WTC11 (cell line): ENCODE data around the gene CELSR1. TPM values are rescaled to one million over a fixed set of nuclear protein-coding genes. Genes with fewer than 3 reads are reported as not detected.

Source experiments
- ATAC-seq: fragments of 200-7000 bp; cut with Tn5 transposase; 2 replicates; pipeline ENCODE4 v1.10.0; 2021; ENCODE audit warnings: mild to moderate bottlenecking, moderate library complexity
- CTCF ChIA-PET: fragments of 300-600 bp; sonication (Branson Sonifier 250); formaldehyde crosslinking; loops from one replicate; lab custom pipeline; 2021; ENCODE audit warnings: antibody characterized with exemption; lab: Charles Lee
- POLR2A ChIA-PET: fragments of 350-600 bp; sonication (Branson Sonifier 250); formaldehyde crosslinking; loops from one replicate; lab custom pipeline; 2021; ENCODE audit warnings: antibody characterized with exemption; lab: Charles Lee
- DNase-seq: peaks from one replicate; pipeline ENCODE4 v3.0.0; 2021; ENCODE audit warnings: low spot score
- H3K27ac Mint-ChIP-seq: 2 replicates; pipeline ENCODE4 v1.8.0; 2021; ENCODE audit warnings: mixed read lengths
- H3K27me3 Mint-ChIP-seq: 2 replicates; pipeline ENCODE4 v1.8.0; 2021; ENCODE audit warnings: low read depth, mild to moderate bottlenecking, moderate library complexity, mixed read lengths
- H3K36me3 Mint-ChIP-seq: 2 replicates; pipeline ENCODE4 v1.8.0; 2021; ENCODE audit warnings: mixed read lengths
- H3K4me1 Mint-ChIP-seq: 2 replicates; pipeline ENCODE4 v1.8.0; 2022; ENCODE audit warnings: mixed read lengths
- H3K4me3 Mint-ChIP-seq: 2 replicates; pipeline ENCODE4 v1.8.0; 2021; ENCODE audit warnings: mild to moderate bottlenecking, moderate library complexity, mixed read lengths
- H3K9me3 Mint-ChIP-seq: 2 replicates; pipeline ENCODE4 v1.8.0; 2021; ENCODE audit warnings: mixed read lengths
- AR ChIP-seq: fragments of 250-450 bp; sonication (Bioruptor Pico); IDR thresholded peaks from 2 replicates; pipeline ENCODE4 v1.9.0; 2021; ENCODE audit warnings: mild to moderate bottlenecking
- EMX1 ChIP-seq: fragments of 250-450 bp; sonication (Bioruptor Pico); IDR thresholded peaks from 2 replicates; pipeline ENCODE4 v1.8.0; 2021; ENCODE audit warnings: mild to moderate bottlenecking
- FOXP1 ChIP-seq: sonication (generic); formaldehyde crosslinking; IDR thresholded peaks from 2 replicates; pipeline ENCODE4 v1.8.0; 2022; ENCODE audit warnings: missing genetic modification reagents, mild to moderate bottlenecking, moderate library complexity, borderline replicate concordance
- GRHL2 ChIP-seq: fragments of 250-450 bp; sonication (Bioruptor Pico); IDR thresholded peaks from 2 replicates; pipeline ENCODE4 v1.8.0; 2022; ENCODE audit warnings: mild to moderate bottlenecking, moderate library complexity; ENCODE audit not compliant: insufficient replicate concordance, severe bottlenecking
- GTF2I ChIP-seq: fragments of 250-450 bp; sonication (Bioruptor Pico); conservative IDR thresholded peaks from 2 replicates; pipeline ENCODE4 v1.4.0; 2021; ENCODE audit warnings: mild to moderate bottlenecking
- HMGA2 ChIP-seq: fragments of 250-450 bp; sonication (Bioruptor Pico); IDR thresholded peaks from 2 replicates; pipeline ENCODE4 v1.4.0; 2021; ENCODE audit warnings: mild to moderate bottlenecking, moderate library complexity
- NR3C1 ChIP-seq: sonication (generic); formaldehyde crosslinking; conservative IDR thresholded peaks from 2 replicates; pipeline ENCODE4 v1.8.1; 2023; ENCODE audit warnings: low read depth, mild to moderate bottlenecking, missing genetic modification reagents
- RORB ChIP-seq: fragments of 250-450 bp; sonication (Bioruptor Pico); IDR thresholded peaks from 2 replicates; pipeline ENCODE4 v1.9.0; 2021; ENCODE audit warnings: mild to moderate bottlenecking
- SMAD3 ChIP-seq: sonication (generic); formaldehyde crosslinking; IDR thresholded peaks from 2 replicates; pipeline ENCODE4 v1.8.0; 2022; ENCODE audit warnings: missing genetic modification reagents, mild to moderate bottlenecking, borderline replicate concordance
- SOX15 ChIP-seq: fragments of 250-450 bp; sonication (Bioruptor Pico); IDR thresholded peaks from 2 replicates; pipeline ENCODE4 v1.9.0; 2021; ENCODE audit warnings: mild to moderate bottlenecking
- ZNF138 ChIP-seq: sonication (generic); formaldehyde crosslinking; conservative IDR thresholded peaks from 2 replicates; pipeline ENCODE4 v1.8.1; 2022; ENCODE audit warnings: mild to moderate bottlenecking, moderate library complexity, missing genetic modification reagents
- ZNF317 ChIP-seq: sonication (generic); formaldehyde crosslinking; IDR thresholded peaks from 2 replicates; pipeline ENCODE4 v1.8.1; 2023; ENCODE audit warnings: low read depth, mild to moderate bottlenecking, moderate library complexity, missing genetic modification reagents, borderline replicate concordance
- ZNF671 ChIP-seq: fragments of 250-450 bp; sonication (Bioruptor Pico); IDR thresholded peaks from 2 replicates; pipeline ENCODE4 v1.8.0; 2021; ENCODE audit warnings: mild to moderate bottlenecking
- total RNA-seq: library from RNA; stranded (reverse); gene quantifications from 3 replicates; pipeline ENCODE4 v1.2.3, GENCODE V29; 2021
- TF ChIP-seq, protein P1 (sequence below): sonication (generic); formaldehyde crosslinking; IDR thresholded peaks from 2 replicates; pipeline ENCODE4 v1.8.0; 2022; ENCODE audit warnings: mild to moderate bottlenecking, missing genetic modification reagents
- TF ChIP-seq, protein P2 (sequence below): sonication (generic); formaldehyde crosslinking; conservative IDR thresholded peaks from 2 replicates; pipeline ENCODE4 v1.8.1; 2023; ENCODE audit warnings: mild to moderate bottlenecking, low read depth, missing genetic modification reagents, moderate library complexity
- TF ChIP-seq, protein P3 (sequence below): sonication (generic); formaldehyde crosslinking; IDR thresholded peaks from 2 replicates; pipeline ENCODE4 v1.8.1; 2022; ENCODE audit warnings: low read depth, missing genetic modification reagents, borderline replicate concordance

Gene CELSR1
- total RNA-seq, 1 experiment from 2014 or later: 16.8 TPM

DNA sequence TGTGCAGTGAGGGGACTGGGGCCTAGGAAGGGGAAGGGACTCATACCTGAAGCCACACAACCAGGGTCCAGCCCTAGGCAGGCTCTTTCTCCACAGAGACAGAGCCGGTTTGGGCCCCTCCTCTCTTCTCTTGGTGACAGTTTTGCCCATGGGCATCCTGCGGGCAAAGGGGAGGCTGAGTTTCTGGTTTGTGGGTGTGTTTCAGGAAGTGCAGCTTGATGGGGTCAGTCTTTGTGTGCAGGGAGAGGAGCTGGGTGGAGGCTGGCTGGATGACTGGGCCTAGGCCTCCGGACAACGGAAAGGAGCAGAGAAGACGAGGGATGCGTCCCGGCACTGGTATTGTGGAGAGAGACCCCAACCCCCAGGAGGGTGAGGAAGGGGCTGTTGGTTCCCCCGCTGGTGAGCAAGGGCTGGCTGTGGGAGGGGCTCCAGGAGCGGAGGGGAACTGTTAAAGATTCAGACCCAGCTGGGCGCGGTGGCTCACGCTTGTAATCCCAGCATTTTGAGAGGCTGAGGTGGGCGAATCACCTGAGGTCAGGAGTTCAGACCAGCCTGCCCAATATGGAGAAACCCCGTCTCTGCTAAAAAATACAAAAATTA, 23.4 kb upstream of the CELSR1 start:
- Mint-ChIP-seq H3K27ac (peak overlapping the region; percentile 19; the same call in 1 of the 2 replicates), H3K36me3 (no peaks in the 10 kb centered on the region; the same call in 1 of the 2 replicates), H3K9me3 (peaks cover 6% of the 10 kb centered on the region), H3K4me1 (peaks cover 6% of the 10 kb centered on the region; the same call in 1 of the 2 replicates), H3K4me3 (peak overlapping the region; percentile 55; the same call in 1 of the 2 replicates), H3K27me3 (no peaks in the 10 kb centered on the region; the same call in 1 of the 2 replicates)
- ChIA-PET CTCF (interaction anchor here (1.2 to 4.1 kb wide), 3 partner anchors 92 to 193 kb away, joined by 3 to 49 read pairs (median 45); no protein-coding TSS in a partner anchor), POLR2A (interaction anchor here (0.6 kb wide), 1 partner anchor 157 kb away, joined by 5 read pairs; no protein-coding TSS in a partner anchor)
- DNase-seq (no peak), ATAC-seq (no peak)
- no peak for TF ChIP-seq RORB

GRCh38 chr22:46557736-46558480, 20.5 kb upstream of the CELSR1 start:
- CTCF ChIA-PET: interaction anchor here (0.9 kb wide), 1 partner anchor 10 kb away, joined by 3 read pairs; no protein-coding TSS in a partner anchor
- peaks cover 4% of the 10 kb centered on the region for H3K27me3 Mint-ChIP-seq
- DNase-seq (no peak), ATAC-seq (no peak)
- peaks cover 15% of the 10 kb centered on the region for H3K9me3 Mint-ChIP-seq
- 0 out of 2 replicates have a peak, but pooled peaks cover 3% of the 10 kb centered on the region for H3K4me1 Mint-ChIP-seq
- POLR2A ChIA-PET: no interaction called here
- no peak for TF ChIP-seq SOX15 (CRISPR knock-in tag)
- TF ChIP-seq ZNF671 (CRISPR knock-in tag): no peak
- no peak for TF ChIP-seq ZNF317 (CRISPR knock-in tag)
- TF ChIP-seq FOXP1 (CRISPR knock-in tag): no peak
- TF ChIP-seq SMAD3 (CRISPR knock-in tag): no peak
- no peak for TF ChIP-seq EMX1 (CRISPR knock-in tag)
- TF ChIP-seq, protein P1, sequence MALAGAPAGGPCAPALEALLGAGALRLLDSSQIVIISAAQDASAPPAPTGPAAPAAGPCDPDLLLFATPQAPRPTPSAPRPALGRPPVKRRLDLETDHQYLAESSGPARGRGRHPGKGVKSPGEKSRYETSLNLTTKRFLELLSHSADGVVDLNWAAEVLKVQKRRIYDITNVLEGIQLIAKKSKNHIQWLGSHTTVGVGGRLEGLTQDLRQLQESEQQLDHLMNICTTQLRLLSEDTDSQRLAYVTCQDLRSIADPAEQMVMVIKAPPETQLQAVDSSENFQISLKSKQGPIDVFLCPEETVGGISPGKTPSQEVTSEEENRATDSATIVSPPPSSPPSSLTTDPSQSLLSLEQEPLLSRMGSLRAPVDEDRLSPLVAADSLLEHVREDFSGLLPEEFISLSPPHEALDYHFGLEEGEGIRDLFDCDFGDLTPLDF: no peak
- TF ChIP-seq, protein P2, sequence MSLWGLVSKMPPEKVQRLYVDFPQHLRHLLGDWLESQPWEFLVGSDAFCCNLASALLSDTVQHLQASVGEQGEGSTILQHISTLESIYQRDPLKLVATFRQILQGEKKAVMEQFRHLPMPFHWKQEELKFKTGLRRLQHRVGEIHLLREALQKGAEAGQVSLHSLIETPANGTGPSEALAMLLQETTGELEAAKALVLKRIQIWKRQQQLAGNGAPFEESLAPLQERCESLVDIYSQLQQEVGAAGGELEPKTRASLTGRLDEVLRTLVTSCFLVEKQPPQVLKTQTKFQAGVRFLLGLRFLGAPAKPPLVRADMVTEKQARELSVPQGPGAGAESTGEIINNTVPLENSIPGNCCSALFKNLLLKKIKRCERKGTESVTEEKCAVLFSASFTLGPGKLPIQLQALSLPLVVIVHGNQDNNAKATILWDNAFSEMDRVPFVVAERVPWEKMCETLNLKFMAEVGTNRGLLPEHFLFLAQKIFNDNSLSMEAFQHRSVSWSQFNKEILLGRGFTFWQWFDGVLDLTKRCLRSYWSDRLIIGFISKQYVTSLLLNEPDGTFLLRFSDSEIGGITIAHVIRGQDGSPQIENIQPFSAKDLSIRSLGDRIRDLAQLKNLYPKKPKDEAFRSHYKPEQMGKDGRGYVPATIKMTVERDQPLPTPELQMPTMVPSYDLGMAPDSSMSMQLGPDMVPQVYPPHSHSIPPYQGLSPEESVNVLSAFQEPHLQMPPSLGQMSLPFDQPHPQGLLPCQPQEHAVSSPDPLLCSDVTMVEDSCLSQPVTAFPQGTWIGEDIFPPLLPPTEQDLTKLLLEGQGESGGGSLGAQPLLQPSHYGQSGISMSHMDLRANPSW (CRISPR knock-in tag): no peak
- H3K4me3 Mint-ChIP-seq: no peak overlapping the region
- H3K36me3 Mint-ChIP-seq: no peaks in the 10 kb centered on the region; the same call in 1 of the 2 replicates
- no peak overlapping the region for H3K27ac Mint-ChIP-seq

DNA sequence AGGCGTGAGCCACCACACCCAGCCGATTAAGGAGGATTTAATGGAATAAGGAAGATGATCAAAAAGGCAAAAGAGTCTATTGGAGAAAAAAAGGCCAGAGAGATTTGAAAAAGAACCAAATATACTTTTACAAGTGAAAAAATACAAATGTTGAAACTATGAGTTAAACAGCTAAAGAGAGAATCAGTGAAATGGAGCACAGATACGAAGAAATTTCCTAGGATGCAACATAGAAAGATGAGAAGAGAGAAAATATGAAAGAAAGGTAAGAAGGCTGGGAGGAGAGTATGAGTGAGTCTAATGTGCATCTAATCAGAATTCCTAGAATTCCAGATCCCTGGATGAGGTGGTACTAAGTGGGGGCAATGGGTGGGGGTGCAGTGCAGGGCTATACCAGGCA, 19.4 kb upstream of the CELSR1 start:
- Mint-ChIP-seq H3K36me3 (peaks cover 2% of the 10 kb centered on the region; the same call in 1 of the 2 replicates), H3K4me1 (0 out of 2 replicates have a peak, but pooled peaks cover 3% of the 10 kb centered on the region), H3K9me3 (peaks cover 20% of the 10 kb centered on the region), H3K27ac (no peak overlapping the region), H3K27me3 (peaks cover 4% of the 10 kb centered on the region), H3K4me3 (no peak overlapping the region)
- DNase-seq (no peak), ATAC-seq (no peak)
- ChIA-PET POLR2A (no interaction called here), CTCF (no interaction called here)
- TF ChIP-seq, protein P1: no peak
- TF ChIP-seq, protein P2 (CRISPR knock-in tag): no peak
- TF ChIP-seq ZNF138 (CRISPR knock-in tag): no peak
- no peak for TF ChIP-seq AR (CRISPR knock-in tag)
- no peak for TF ChIP-seq GTF2I (CRISPR knock-in tag)
- no peak for TF ChIP-seq NR3C1 (CRISPR knock-in tag)
- TF ChIP-seq HMGA2 (CRISPR knock-in tag): no peak
- TF ChIP-seq GRHL2 (CRISPR knock-in tag): no peak
- no peak for TF ChIP-seq ZNF317 (CRISPR knock-in tag)
- TF ChIP-seq, protein P3, sequence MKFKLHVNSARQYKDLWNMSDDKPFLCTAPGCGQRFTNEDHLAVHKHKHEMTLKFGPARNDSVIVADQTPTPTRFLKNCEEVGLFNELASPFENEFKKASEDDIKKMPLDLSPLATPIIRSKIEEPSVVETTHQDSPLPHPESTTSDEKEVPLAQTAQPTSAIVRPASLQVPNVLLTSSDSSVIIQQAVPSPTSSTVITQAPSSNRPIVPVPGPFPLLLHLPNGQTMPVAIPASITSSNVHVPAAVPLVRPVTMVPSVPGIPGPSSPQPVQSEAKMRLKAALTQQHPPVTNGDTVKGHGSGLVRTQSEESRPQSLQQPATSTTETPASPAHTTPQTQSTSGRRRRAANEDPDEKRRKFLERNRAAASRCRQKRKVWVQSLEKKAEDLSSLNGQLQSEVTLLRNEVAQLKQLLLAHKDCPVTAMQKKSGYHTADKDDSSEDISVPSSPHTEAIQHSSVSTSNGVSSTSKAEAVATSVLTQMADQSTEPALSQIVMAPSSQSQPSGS (CRISPR knock-in tag): no peak
